GM18517 (cell line): ENCODE data around the gene GPR108.
"Not testable (repeated sequence)": the region's sequence is repeated elsewhere in the genome, so short reads cannot be mapped to it uniquely, and the experiment has no call there.

Experiments used
- ATAC-seq: cut with Tn5 transposase; IDR thresholded peaks from one replicate; pipeline ENCODE4 v1.9.1; 2021; ENCODE audit warnings: mild to moderate bottlenecking, moderate library complexity; ENCODE audit not compliant: unreplicated experiment

GPR108 gene

DNA sequence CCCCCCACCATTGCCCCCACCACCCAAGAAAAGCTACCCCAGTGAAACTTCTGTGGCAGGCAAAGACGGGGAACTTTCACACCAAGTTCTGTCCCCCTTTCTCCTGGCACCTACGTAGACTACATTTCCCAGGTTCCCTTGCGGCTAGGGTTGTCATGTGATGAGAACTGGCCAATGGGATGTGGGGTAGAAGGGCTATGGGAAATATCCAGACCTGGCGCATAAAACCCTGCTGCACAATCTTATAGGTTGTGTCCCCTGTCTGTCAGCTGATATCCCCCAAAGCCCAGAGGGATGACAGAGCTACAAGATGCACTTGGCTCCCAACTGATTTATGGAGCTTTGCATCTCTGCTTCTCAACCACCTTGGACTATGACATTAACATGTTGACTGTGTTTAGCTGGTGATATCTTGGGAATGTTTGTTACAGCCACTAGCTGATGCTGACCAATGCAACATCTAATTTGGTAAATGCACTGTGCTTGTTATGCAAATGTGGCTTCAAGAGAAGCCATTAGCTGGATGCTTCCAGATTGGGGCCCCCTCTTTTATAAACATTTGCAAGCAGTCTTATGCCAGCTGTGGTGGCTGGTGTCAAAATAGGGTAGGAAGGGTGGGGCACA lies 23.8 kb upstream of the GPR108 start:
- ATAC-seq, result no peak

DNA sequence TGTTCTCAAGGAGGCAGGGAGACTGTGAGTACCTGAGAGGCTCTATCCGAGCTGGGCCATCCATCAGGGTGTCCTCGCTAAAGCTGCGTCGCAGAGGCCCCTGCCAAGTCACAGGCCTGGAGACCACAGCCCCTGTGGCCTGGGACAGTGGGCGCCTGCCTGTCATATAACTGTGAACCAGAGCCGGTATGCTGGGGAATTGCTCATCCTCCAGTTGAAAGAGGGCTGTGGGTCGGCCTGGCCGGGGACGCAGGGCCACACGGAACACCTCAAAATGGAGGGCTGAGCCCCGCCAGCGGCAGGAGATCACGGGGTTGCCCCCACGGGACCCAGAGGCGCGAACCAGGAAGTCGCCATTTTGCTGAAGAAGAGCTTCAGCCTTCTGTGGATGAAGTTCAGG lies 23.2 kb upstream of the GPR108 start:
- no peak for ATAC-seq

DNA sequence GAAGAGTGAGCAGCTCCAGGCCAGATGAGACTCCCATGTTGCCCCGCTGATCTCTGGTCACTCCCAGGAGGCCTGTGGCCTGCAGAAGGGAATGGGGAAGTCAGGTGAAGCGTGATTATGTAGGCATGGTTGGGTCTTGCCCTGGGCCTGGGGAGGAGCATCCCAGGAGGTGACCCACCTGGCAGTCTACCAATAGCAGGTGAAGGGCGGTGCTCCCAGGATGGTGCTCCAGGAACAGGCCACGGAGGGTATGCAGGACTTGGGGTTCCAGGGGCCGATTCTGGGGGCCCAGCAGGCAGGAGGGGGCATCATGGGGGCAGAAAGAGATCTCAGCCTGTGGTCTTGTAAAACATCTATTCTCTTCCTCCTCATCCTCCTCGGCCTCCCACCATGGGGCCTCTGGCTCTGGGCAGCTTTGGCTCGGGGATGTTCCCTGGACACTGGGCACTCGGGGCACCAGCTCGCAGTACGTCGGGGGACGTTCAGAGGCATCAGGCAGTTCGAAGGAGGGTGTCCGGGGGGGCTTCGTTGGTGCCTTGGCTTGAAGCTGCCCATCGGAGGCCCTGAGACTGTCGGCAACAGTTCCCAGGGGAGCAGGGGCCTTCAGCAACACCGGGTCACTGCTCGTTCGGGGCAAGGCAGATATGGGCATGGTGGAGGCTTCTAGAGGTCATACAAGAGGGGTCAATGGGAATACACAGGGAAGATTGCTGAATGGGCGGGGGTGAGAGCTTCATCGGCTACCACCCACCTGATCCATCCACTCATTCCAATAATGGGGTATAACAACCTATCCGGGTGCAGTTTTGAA lies 17.5 kb upstream of the GPR108 start:
- ATAC-seq, result no peak

DNA sequence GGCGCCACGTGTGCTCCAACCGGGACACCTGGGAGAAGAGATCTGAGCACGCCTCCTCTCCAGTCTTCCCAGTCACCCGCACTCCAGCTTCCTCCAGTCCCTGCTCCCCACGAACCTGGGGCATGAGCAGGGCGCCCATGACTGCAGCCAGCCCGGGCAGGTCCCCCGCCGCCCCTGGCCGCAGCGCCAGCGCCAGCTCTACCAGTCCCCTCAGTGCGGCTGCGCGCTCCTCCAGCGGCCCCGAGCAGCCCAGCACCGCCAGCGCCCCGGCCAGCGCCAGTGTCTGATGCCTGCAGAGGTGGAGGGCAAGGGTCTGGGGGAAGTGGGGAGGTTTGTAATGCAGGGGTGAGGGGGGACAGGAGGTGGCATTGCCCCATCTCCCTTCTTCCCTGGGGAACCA lies 16.8 kb upstream of the GPR108 start:
- no peak for ATAC-seq

DNA sequence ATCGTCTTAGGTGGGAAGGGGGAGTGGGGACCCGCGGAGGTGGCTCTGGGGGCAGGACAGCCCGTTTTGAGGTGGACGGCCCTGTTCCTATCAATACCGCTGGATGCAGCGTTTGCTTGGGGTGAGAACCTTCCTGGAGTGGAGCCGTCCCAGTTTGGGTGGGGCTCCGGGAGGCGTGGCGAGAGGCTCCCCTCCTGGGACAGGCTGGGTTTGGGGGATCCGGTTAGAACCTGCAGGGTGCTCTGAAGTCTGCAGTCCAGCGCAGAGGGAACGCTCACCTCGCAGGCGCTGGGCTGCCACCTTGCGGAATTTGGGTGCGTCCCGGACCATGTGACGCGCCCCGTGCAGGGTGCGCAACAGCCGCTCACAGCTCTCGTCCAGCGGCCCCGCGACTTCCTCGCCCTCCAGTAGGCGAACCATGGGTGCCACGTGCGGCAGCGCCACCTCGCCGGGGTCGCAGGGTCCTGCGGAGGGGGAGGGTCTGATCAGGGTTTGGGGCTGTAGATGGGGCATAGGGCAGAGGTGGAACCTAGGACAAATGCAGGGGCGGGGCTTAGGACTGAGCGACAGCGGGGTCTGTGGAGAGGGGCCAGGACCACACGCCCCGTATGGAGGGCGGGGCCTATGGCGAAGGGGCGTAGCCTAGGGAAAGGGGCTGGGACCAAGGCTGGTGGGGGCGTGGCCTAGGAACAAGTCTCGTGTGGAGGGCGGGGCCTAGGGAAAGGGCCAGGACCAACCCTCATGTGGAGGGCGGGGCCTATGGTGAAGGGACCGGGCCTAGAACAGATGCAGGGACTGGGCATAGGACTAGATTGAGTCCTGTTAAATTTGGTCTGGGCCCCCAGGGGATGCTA lies 16.0 kb upstream of the GPR108 start:
- ATAC-seq, result peak; percentile 83

DNA sequence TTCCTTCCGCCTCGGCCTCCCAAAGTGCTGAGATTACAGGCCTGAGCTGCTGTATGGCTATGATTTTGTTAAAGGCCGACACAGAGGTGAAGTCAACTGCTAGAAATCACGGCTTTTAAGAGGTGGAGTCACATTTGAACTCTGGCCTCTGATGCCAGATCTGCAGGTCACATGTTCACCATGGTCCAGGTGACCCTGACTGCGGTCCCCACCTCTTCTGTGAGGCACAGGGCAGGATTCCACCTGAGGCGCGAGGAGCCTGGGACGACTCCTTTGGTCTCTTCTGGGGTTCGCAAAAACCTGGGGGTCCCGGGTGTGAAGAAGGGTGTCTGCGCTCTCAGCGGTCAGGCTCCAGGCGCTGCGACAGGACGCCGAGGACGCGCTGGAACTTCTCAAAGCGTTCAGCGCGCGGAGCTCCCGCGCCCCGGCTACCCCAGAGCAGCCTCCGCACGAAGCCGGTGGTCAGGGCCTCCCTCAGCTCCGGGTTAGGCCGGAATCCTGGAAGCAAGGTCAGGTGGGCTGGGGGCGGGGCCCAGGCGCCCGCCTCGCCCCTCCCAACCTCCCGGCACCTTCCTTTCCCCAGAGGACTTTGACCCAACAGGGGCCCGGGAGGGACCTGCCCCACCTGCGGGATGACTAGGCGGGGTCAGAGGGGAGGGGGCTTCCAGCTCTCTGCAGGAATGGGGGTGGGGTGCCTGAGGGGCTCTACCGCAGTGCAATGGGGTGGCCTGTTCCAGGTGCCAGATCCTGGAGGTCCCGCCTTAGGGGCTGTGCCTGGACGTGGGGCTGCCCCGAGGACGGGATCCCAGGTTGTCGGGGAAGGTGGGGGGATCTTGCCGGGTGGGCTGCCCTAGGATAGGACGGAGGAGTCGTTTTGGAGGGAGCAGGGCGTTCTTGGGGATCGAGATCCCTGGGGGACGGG lies 15.1 kb upstream of the GPR108 start:
- ATAC-seq, result no peak

DNA sequence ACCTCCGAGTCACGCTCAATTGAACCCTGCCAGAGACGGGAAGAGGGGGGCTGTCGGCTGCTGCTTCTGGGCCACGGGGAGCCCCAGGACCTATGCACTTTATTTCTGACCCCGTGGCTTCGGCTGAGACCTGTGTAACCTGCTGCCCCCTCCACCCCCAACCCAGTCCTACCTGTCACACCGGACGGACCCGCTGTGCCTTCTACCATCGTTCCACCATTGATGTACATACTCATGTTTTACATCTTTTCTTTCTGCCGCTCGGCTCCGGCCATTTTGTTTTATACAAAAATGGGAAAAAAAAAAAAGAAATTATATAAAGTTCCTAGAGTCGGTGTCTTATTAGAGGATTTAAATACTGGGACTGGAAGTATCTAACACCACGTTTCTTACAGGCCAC lies 13.8 kb upstream of the GPR108 start:
- ATAC-seq, result no peak

DNA sequence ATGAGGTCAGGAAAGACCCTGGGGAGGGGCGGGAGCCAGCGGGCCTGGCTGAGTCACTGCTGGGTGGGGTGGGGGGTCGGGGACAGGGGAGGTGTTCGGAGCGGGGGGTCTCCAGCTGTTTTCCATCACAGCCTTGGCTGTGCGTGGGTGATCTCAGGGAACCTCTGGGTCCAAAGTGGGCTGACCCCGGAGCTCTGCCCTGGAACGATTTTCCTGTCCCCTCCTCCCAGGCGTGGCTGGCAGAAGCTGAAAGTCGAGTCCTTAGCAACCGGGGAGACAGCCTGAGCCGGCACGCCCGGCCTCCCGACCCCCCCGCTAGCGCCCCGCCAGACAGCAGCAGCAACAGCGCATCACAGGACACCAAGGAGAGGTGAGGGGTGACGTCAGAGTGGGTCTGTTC lies 12.7 kb upstream of the GPR108 start:
- ATAC-seq, result no peak

DNA sequence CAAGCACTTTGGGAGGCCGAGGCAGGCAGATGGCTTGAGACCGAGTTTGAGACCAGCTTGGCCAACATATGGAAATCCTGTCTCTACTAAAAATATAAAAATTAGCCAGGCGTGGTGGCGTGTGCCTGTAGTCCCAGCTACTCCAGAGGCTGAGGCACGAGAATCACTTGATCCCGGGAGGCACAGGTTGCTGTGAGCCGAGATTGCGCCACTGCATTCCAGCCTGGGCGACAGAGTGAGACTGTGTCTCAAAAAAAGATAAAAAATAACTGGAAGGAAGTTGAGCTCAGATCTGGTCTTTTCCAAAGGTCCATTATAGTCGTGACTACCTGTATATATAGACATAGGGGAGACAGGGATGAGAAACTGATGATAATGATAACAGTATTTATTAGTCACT lies 11.2 kb upstream of the GPR108 start:
- ATAC-seq, result not testable (repeated sequence)

DNA sequence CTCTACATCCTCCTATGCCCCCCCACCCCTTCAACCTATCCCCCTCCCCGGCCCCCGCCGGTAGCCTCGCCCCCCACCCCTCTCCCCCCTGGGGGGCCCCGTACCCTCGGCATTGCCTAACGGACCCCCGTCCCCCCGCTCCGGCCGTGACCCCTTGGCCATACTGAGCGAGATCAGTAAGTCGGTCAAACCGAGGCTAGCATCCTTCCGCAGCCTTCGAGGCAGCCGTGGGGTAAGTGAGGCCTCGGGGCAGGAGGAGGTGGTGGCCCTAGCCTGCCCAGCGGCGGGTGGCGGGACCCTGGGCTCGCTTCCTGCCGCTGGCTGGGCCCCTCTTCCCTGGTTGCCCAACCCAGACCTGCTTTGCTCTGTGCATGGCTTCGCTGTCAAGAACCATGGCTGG lies 8.6 kb upstream of the GPR108 start:
- ATAC-seq, result no peak

DNA sequence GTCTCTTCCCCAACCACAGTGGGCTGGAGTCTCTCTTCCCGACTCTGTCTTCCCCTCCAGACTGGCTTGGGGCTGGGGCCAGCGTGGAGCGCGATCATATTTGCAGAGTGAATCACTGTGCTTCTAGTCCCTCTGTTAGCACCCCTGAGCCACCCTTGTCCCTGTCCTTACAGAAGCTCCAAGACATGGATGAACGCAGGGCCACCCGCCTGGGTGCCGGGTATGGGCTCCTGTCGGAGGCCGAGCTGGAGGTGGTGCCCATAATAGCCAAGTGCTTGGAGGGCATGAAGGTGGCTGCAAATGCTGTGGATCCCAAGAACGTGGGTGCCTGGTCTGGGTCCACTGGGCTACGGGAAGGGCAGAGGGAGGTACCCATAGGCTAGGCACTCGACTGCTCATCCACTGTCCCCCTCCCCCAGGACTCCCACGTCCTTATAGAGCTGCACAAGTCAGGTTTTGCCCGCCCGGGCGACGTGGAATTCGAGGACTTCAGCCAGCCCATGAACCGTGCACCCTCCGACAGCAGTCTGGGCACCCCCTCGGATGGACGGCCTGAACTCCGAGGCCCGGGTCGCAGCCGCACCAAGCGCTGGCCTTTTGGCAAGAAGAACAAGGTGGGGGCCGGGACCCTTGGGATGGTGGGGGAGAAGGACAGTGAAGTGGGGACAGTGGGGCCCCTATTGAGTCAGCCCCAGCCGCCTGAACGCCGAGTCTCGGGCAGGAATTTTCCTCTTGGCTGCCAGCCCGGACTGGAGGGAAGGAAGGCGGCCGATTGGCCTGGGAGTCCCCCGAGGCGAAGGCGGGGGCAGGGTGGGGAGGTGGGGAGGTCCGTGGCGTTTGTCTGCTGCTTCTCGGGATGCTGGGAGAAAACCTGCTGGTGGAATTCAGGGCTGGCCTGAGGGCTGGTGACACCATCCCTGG lies 7.3 kb upstream of the GPR108 start:
- ATAC-seq, result no peak

DNA sequence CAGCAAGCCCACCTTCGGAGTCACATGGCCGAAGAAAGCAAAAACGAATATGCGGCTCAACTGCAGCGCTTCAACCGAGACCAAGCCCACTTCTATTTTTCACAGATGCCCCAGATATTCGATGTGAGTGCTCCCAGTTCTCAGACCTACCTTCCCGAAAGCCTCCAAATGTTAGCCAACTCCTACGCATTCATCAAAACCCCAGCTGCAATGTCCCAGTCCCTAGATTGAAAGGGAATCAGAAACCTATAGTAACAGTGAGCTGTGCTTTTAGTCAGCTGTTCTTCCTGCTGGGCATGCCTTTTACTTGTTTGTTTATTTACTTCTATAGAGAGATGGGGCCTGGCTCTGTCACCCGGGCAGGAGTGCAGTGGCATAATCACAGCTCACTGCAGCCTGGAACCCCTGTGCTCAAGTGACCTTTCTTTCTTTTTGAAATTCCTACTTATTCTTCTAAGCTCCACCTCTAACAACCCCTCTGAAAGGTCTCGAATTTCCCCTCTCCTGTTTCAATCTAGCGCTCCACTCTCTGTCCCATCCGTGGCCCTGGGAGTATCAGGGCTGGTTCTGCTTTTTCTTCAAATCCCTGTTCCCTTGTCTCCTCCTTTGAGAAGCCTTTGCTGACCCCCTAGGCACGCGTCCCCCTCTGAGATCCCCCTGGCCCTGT lies 6.5 kb upstream of the GPR108 start:
- no peak for ATAC-seq

DNA sequence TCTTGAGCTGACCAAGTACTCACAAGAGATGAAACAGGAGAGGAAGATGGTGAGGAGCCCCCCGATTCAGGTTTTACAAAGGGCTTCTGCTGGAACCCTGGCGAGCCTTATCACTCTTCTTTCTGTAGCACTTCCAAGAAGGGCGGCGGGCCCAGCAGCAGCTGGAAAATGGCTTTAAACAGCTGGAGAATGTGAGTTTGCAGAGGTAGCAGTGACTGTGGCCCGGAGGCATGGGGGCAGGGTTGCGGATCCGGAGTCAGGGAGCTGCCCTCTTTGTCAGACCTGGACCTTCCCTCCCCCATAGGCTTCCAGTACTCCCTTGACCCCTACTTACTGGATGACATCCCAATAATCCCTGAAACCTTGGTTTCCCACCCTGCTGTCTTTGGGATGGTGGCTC lies 5.7 kb upstream of the GPR108 start:
- ATAC-seq, result no peak

DNA sequence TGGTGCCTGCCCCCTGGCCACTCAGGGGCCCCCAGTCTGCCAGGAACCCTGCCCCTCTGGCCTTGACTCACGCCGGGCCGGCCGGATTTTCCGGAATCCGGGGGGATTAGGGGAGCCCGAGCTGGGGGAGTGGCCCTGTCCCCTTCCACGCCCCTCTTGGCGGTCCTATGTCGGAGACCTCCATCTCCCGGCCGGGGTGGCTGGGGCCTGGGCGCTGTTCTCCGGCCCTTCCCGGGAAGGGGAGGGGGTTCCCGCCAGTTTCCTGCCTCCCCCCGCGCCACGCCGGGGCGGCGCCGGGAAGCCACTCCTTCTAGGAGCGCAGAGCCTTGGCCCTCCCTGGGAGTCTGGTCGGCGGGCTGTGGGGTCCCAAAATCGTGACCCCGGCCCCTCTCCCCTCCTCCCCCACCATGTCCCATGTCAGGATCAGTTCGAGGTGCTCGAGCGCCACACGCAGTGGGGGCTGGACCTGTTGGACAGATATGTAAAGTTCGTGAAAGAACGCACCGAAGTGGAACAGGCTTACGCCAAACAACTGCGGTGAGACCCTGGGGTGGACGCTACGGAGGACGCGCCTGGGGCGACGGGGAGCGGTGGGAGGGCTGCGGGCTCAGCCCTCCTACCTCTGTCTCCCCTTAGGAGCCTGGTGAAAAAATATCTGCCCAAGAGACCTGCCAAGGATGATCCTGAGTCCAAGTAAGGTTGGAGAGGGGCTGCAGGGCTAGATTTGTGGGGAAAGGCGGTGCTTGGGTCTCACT lies 3.4 kb upstream of the GPR108 start:
- no peak for ATAC-seq

DNA sequence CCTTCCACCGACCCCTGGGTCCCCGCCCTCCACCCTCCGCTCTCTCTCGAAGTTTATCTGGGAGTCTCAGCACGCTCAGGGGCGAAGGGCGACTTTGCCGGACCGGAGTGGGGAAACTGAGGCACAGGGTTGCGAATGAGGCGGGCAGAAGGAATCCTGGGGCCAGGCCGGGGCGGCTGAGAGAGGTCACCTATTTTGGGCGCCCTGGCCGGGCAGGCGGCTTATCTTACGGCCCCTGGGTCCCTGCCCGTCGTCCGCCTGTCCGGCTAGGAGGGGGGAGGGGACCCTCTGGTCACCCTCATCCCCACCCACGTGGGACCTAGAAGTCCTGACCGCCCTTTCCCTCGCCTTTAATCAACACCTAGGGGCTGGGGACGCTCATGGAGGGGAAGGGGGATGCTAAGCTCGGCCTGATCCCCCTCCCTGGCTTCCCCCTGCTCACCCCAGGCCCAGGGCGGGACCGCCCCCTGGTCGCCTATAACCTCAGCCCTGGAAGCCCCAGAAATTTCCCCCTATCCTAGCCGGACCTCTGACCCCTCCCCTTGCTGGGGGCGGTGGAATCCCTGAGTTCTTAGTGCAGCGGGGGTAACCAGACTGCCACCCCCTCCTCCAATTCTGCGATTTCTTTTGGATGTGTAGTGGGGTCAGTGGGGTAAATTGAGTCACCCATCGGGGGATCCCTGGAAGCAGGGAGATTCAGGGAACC lies 2.7 kb upstream of the GPR108 start:
- ATAC-seq, result no peak

DNA sequence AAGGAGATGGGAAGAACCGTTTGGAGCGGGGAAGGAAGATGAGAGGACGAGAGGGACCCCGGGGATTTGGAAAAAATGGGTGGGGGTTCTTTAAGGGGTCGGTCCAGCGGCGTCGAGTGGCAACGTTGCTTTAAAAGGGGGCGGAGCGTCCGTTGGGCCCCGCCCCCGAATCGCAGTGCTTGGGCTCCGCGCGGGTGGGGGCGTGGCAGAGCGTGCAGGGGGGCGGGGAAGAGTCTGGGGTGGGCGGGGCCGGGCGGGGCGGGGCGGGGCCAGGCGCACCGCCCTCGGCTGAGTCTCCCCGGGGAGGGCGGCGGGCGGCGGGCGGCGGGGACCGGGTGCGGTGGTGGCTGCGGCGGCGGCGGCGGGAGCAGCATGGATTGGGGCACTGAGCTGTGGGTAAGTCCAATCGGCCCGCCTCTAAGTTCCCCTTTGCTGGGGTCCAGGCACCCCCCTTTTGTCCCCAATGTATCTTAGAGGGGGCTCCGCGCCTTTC lies 2.1 kb upstream of the GPR108 start, which contains the start of gene TRIP10:
TRIP10 (plus strand) TSS at position 291 of the 493 bp plus-strand sequence; CDS start at position 373, 82 bp downstream.
- ATAC-seq, result no peak

DNA sequence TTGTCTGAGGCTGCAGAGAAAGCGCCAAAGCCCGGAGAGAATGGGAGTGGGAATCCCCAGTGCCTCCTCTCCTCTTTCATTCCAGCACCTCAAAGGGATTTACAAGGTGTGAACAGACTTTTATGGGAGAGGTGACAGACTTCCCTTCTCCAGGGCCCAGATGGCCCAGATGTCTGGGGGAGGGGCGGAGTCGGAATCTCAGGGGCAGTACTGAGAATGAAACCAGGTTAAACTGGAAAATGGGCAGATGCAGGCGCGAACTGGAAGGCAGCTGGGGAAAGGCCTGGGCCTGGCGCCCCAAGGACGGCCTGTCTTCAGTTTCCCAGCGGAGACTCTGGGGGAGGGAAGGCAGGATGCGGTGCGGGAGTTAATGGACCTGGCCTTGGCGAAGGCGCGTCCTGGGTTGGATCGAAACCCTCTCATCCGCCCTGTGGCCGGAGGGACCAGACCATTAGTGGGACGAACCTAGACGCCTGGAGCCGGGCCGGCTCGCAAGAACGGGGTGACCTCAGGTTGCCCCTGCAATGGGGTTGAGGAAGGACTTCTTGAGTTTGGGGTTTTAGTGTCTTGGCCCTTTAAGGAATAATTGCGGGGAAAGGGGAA lies 1.5 kb upstream of the GPR108 start:
- no peak for ATAC-seq
